GM23338 (cell line): ENCODE results near the gene NEK6. TPM values are rescaled to one million over a fixed set of nuclear protein-coding genes. Genes with fewer than 3 reads are reported as not detected.

Experiments used
- ATAC-seq: fragments of 200-7000 bp; cut with Tn5 transposase; 3 replicates; pipeline ENCODE4 v1.9.1; 2020
- DNase-seq: peaks from one replicate; pipeline ENCODE4 v3.0.0-alpha.2; 2015; ENCODE audit warnings: low spot score
- H2AFZ ChIP-seq: fragments of 200-600 bp; sonication (generic); 2 replicates; pipeline ENCODE4 v1.8.0; 2016; ENCODE audit warnings: antibody characterized with exemption, mild to moderate bottlenecking, moderate library complexity
- H3F3A ChIP-seq: fragments of 200-600 bp; sonication (generic); replicated peaks from 2 replicates; pipeline ENCODE4 v1.8.0; 2017; ENCODE audit warnings: antibody characterized with exemption, mixed run types, low read depth
- H3K27ac ChIP-seq: fragments of 200-600 bp; sonication (generic); 2 replicates; pipeline ENCODE4 v1.6.1; 2016; ENCODE audit warnings: low read depth
- H3K27me3 ChIP-seq: fragments of 200-600 bp; sonication (generic); 2 replicates; pipeline ENCODE4 v1.8.0; 2016; ENCODE audit warnings: mild to moderate bottlenecking, mixed run types, moderate library complexity; ENCODE audit not compliant: insufficient read depth
- H3K36me3 ChIP-seq: fragments of 200-600 bp; sonication (generic); 2 replicates; pipeline ENCODE4 v1.8.0; 2016; ENCODE audit warnings: mild to moderate bottlenecking; ENCODE audit not compliant: insufficient read depth
- H3K4me1 ChIP-seq: fragments of 200-600 bp; sonication (generic); 2 replicates; pipeline ENCODE4 v1.8.0; 2016; ENCODE audit warnings: mild to moderate bottlenecking, moderate library complexity; ENCODE audit not compliant: insufficient read depth
- H3K4me2 ChIP-seq: fragments of 200-600 bp; sonication (generic); 2 replicates; pipeline ENCODE4 v1.7.1; 2017; ENCODE audit warnings: mixed run types
- H3K4me3 ChIP-seq: fragments of 200-600 bp; sonication (generic); 2 replicates; pipeline ENCODE4 v1.6.1; 2016; ENCODE audit warnings: mixed run types
- H3K79me2 ChIP-seq: fragments of 200-600 bp; sonication (generic); replicated peaks from 2 replicates; pipeline ENCODE4 v1.8.0; 2017; ENCODE audit warnings: mild to moderate bottlenecking; ENCODE audit not compliant: insufficient read depth
- H3K9me2 ChIP-seq: fragments of 200-600 bp; sonication (generic); 2 replicates; pipeline ENCODE4 v1.8.0; 2017; ENCODE audit not compliant: insufficient read depth
- H4K20me1 ChIP-seq: fragments of 200-600 bp; sonication (generic); replicated peaks from 2 replicates; pipeline ENCODE4 v1.8.0; 2017; ENCODE audit warnings: mild to moderate bottlenecking; ENCODE audit not compliant: insufficient read depth
- H3K27ac Mint-ChIP-seq: 2 replicates; pipeline ENCODE4 v1.8.0; 2020; ENCODE audit warnings: inconsistent platforms, mild to moderate bottlenecking, moderate library complexity, mixed read lengths
- H3K27me3 Mint-ChIP-seq: 3 replicates; pipeline ENCODE4 v1.8.0; 2022; ENCODE audit warnings: low read depth, mild to moderate bottlenecking, moderate library complexity, mixed read lengths, inconsistent platforms; ENCODE audit not compliant: insufficient read depth, poor library complexity
- H3K36me3 Mint-ChIP-seq: 3 replicates; pipeline ENCODE4 v1.8.0; 2021; ENCODE audit warnings: low read depth, mild to moderate bottlenecking, inconsistent platforms, moderate library complexity, mixed read lengths
- H3K4me1 Mint-ChIP-seq: 3 replicates; pipeline ENCODE4 v1.8.0; 2020; ENCODE audit warnings: mild to moderate bottlenecking, inconsistent platforms, mixed read lengths
- H3K4me3 Mint-ChIP-seq: 3 replicates; pipeline ENCODE4 v1.8.0; 2021; ENCODE audit warnings: moderate library complexity, mild to moderate bottlenecking, inconsistent platforms, mixed read lengths
- H3K9me3 Mint-ChIP-seq: 3 replicates; pipeline ENCODE4 v1.8.0; 2020; ENCODE audit warnings: moderate library complexity, mild to moderate bottlenecking, inconsistent platforms, mixed read lengths
- CREB1 ChIP-seq: fragments of 250-450 bp; sonication (Bioruptor Pico); IDR thresholded peaks from 2 replicates; pipeline ENCODE4 v1.5.0; 2020; ENCODE audit warnings: low read depth, mild to moderate bottlenecking, moderate library complexity
- EZH2 ChIP-seq: fragments of 200-600 bp; sonication (generic); IDR thresholded peaks from one replicate; pipeline ENCODE4 v1.8.0; 2017; ENCODE audit warnings: antibody characterized with exemption, mild to moderate bottlenecking, low read depth; ENCODE audit not compliant: unreplicated experiment
- EZH2phosphoT487 ChIP-seq: fragments of 200-600 bp; sonication (generic); IDR thresholded peaks from one replicate; pipeline ENCODE4 v1.8.1; 2018; ENCODE audit warnings: antibody characterized with exemption; ENCODE audit not compliant: unreplicated experiment
- JUNB ChIP-seq: IDR thresholded peaks from one replicate; pipeline ENCODE4 v1.6.1; 2016; ENCODE audit warnings: antibody characterized with exemption; ENCODE audit not compliant: unreplicated experiment
- NANOG ChIP-seq: IDR thresholded peaks from 2 replicates; pipeline ENCODE4 v1.6.1; 2016; ENCODE audit warnings: antibody characterized with exemption, borderline replicate concordance
- POLR2AphosphoS5 ChIP-seq: IDR thresholded peaks from 2 replicates; pipeline ENCODE4 v1.6.1; 2016; ENCODE audit warnings: antibody characterized with exemption, low read depth
- STAT1 ChIP-seq: IDR thresholded peaks from one replicate; pipeline ENCODE4 v1.6.1; 2016; ENCODE audit warnings: antibody characterized with exemption; ENCODE audit not compliant: unreplicated experiment
- ZNF114 ChIP-seq: fragments of 250-450 bp; sonication (Bioruptor Pico); IDR thresholded peaks from 2 replicates; pipeline ENCODE4 v1.5.0; 2020; ENCODE audit warnings: mild to moderate bottlenecking, moderate library complexity
- ZNF331 ChIP-seq: fragments of 250-450 bp; sonication (Bioruptor Pico); IDR thresholded peaks from 2 replicates; pipeline ENCODE4 v1.5.0; 2020; ENCODE audit warnings: low read depth, mild to moderate bottlenecking, moderate library complexity
- polyA plus RNA-seq: library from polyadenylated mRNA; unstranded; fragments of >200 nt; fragmentation: Nextera tagmentation; extraction: Ambion mirVana; gene quantifications from 2 replicates; pipeline ENCODE4 v1.2.1, GENCODE V29; 2016
- total RNA-seq: library from RNA; depleted of rRNA; stranded (reverse); fragments of >200 nt; shearing (Covaris generic); gene quantifications from 2 replicates; pipeline ENCODE4 v1.2.3, GENCODE V29; 2014
- TF ChIP-seq, protein P1 (sequence below): fragments of 250-450 bp; sonication (Bioruptor Pico); IDR thresholded peaks from 2 replicates; pipeline ENCODE4 v1.5.0; 2020; ENCODE audit warnings: mild to moderate bottlenecking, moderate library complexity
- TF ChIP-seq, protein P2 (sequence below), 2 experiments: fragments of 200-600 bp in 1 of 2; sonication (generic) in 1 of 2; conservative IDR thresholded peaks; 2 replicates each; pipeline versions ENCODE4 v1.5.1 to v1.6.1; 2016 to 2017; ENCODE audit warnings: antibody characterized with exemption in 2 of 2, low read depth in 2 of 2, mild to moderate bottlenecking in 2 of 2, moderate library complexity in 1 of 2
- TF ChIP-seq, protein P3 (sequence below): IDR thresholded peaks from one replicate; pipeline ENCODE4 v1.6.1; 2018; ENCODE audit warnings: antibody characterized with exemption; ENCODE audit not compliant: unreplicated experiment
- TF ChIP-seq, protein P4 (sequence below): IDR thresholded peaks from 2 replicates; pipeline ENCODE4 v1.6.1; 2016; ENCODE audit warnings: antibody characterized with exemption

The NEK6 gene
- total and polyA plus RNA-seq, 2 experiments from 2014 or later, result 8.1 to 11.2 TPM

DNA sequence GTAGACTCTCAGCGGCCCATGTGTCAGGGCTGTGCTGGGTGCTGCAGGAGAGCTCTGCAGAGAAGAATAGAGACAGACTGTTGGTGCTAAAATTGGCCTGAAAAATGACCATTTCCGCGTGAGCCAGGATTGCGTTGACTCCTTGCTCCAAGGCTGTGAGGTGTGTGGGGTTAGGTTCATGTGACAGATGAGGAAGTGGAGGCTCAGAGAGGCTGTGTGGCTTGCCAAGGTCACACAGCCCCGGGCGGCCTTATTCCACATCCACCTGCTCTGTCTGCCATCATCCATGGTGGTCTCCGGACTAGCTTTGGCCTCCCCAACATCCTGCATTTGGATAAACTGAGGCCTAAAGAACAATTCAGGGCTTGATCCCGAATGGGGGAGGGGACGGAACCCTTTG is 15.2 kb downstream of the NEK6 start:
- no peak for DNase-seq
- TF ChIP-seq ZNF114 (no peak), NANOG (no peak), EZH2phosphoT487 (no peak), POLR2AphosphoS5 (no peak), STAT1 (no peak), JUNB (no peak), ZNF331 (CRISPR knock-in tag) (no peak), CREB1 (CRISPR knock-in tag) (no peak), EZH2 (no peak)
- TF ChIP-seq, protein P1, sequence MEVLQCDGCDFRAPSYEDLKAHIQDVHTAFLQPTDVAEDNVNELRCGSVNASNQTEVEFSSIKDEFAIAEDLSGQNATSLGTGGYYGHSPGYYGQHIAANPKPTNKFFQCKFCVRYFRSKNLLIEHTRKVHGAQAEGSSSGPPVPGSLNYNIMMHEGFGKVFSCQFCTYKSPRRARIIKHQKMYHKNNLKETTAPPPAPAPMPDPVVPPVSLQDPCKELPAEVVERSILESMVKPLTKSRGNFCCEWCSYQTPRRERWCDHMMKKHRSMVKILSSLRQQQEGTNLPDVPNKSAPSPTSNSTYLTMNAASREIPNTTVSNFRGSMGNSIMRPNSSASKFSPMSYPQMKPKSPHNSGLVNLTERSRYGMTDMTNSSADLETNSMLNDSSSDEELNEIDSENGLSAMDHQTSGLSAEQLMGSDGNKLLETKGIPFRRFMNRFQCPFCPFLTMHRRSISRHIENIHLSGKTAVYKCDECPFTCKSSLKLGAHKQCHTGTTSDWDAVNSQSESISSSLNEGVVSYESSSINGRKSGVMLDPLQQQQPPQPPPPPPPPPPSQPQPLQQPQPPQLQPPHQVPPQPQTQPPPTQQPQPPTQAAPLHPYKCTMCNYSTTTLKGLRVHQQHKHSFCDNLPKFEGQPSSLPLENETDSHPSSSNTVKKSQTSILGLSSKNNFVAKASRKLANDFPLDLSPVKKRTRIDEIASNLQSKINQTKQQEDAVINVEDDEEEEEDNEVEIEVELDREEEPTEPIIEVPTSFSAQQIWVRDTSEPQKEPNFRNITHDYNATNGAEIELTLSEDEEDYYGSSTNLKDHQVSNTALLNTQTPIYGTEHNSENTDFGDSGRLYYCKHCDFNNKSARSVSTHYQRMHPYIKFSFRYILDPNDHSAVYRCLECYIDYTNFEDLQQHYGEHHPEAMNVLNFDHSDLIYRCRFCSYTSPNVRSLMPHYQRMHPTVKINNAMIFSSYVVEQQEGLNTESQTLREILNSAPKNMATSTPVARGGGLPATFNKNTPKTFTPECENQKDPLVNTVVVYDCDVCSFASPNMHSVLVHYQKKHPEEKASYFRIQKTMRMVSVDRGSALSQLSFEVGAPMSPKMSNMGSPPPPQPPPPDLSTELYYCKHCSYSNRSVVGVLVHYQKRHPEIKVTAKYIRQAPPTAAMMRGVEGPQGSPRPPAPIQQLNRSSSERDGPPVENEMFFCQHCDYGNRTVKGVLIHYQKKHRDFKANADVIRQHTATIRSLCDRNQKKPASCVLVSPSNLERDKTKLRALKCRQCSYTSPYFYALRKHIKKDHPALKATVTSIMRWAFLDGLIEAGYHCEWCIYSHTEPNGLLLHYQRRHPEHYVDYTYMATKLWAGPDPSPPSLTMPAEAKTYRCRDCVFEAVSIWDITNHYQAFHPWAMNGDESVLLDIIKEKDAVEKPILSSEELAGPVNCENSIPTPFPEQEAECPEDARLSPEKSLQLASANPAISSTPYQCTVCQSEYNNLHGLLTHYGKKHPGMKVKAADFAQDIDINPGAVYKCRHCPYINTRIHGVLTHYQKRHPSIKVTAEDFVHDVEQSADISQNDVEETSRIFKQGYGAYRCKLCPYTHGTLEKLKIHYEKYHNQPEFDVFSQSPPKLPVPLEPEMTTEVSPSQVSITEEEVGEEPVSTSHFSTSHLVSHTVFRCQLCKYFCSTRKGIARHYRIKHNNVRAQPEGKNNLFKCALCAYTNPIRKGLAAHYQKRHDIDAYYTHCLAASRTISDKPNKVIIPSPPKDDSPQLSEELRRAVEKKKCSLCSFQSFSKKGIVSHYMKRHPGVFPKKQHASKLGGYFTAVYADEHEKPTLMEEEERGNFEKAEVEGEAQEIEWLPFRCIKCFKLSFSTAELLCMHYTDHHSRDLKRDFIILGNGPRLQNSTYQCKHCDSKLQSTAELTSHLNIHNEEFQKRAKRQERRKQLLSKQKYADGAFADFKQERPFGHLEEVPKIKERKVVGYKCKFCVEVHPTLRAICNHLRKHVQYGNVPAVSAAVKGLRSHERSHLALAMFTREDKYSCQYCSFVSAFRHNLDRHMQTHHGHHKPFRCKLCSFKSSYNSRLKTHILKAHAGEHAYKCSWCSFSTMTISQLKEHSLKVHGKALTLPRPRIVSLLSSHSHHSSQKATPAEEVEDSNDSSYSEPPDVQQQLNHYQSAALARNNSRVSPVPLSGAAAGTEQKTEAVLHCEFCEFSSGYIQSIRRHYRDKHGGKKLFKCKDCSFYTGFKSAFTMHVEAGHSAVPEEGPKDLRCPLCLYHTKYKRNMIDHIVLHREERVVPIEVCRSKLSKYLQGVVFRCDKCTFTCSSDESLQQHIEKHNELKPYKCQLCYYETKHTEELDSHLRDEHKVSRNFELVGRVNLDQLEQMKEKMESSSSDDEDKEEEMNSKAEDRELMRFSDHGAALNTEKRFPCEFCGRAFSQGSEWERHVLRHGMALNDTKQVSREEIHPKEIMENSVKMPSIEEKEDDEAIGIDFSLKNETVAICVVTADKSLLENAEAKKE (CRISPR knock-in tag), result no peak
- TF ChIP-seq, protein P2, sequence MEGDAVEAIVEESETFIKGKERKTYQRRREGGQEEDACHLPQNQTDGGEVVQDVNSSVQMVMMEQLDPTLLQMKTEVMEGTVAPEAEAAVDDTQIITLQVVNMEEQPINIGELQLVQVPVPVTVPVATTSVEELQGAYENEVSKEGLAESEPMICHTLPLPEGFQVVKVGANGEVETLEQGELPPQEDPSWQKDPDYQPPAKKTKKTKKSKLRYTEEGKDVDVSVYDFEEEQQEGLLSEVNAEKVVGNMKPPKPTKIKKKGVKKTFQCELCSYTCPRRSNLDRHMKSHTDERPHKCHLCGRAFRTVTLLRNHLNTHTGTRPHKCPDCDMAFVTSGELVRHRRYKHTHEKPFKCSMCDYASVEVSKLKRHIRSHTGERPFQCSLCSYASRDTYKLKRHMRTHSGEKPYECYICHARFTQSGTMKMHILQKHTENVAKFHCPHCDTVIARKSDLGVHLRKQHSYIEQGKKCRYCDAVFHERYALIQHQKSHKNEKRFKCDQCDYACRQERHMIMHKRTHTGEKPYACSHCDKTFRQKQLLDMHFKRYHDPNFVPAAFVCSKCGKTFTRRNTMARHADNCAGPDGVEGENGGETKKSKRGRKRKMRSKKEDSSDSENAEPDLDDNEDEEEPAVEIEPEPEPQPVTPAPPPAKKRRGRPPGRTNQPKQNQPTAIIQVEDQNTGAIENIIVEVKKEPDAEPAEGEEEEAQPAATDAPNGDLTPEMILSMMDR (conservative IDR thresholded peaks at IDR 0.05; ENCODE audit: low read depth in 2 of 2), result no peak
- TF ChIP-seq, protein P3, sequence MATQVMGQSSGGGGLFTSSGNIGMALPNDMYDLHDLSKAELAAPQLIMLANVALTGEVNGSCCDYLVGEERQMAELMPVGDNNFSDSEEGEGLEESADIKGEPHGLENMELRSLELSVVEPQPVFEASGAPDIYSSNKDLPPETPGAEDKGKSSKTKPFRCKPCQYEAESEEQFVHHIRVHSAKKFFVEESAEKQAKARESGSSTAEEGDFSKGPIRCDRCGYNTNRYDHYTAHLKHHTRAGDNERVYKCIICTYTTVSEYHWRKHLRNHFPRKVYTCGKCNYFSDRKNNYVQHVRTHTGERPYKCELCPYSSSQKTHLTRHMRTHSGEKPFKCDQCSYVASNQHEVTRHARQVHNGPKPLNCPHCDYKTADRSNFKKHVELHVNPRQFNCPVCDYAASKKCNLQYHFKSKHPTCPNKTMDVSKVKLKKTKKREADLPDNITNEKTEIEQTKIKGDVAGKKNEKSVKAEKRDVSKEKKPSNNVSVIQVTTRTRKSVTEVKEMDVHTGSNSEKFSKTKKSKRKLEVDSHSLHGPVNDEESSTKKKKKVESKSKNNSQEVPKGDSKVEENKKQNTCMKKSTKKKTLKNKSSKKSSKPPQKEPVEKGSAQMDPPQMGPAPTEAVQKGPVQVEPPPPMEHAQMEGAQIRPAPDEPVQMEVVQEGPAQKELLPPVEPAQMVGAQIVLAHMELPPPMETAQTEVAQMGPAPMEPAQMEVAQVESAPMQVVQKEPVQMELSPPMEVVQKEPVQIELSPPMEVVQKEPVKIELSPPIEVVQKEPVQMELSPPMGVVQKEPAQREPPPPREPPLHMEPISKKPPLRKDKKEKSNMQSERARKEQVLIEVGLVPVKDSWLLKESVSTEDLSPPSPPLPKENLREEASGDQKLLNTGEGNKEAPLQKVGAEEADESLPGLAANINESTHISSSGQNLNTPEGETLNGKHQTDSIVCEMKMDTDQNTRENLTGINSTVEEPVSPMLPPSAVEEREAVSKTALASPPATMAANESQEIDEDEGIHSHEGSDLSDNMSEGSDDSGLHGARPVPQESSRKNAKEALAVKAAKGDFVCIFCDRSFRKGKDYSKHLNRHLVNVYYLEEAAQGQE, result no peak
- TF ChIP-seq, protein P4, sequence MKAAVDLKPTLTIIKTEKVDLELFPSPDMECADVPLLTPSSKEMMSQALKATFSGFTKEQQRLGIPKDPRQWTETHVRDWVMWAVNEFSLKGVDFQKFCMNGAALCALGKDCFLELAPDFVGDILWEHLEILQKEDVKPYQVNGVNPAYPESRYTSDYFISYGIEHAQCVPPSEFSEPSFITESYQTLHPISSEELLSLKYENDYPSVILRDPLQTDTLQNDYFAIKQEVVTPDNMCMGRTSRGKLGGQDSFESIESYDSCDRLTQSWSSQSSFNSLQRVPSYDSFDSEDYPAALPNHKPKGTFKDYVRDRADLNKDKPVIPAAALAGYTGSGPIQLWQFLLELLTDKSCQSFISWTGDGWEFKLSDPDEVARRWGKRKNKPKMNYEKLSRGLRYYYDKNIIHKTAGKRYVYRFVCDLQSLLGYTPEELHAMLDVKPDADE, result no peak
- Histone ChIP-seq H3F3A (no peaks in the 10 kb centered on the region), H3K4me2 (no peak overlapping the region), H3K79me2 (peaks cover 8% of the 10 kb centered on the region), H3K4me3 (no peak overlapping the region), H2AFZ (no peak overlapping the region), H3K27me3 (no peaks in the 10 kb centered on the region), H3K27ac (no peak overlapping the region), H3K4me1 (no peaks in the 10 kb centered on the region), H3K36me3 (no peaks in the 10 kb centered on the region), H4K20me1 (peaks cover 5% of the 10 kb centered on the region; the same call in 1 of the 2 replicates), H3K9me2 (no peaks in the 10 kb centered on the region)
- peaks cover 20% of the 10 kb centered on the region for H3K4me1 Mint-ChIP-seq
- H3K36me3 Mint-ChIP-seq, result no peaks in the 10 kb centered on the region
- ATAC-seq, result no peak
- H3K27me3 Mint-ChIP-seq, result peaks cover 10% of the 10 kb centered on the region
- H3K9me3 Mint-ChIP-seq, result no peaks in the 10 kb centered on the region
- H3K4me3 Mint-ChIP-seq, result no peak overlapping the region
- H3K27ac Mint-ChIP-seq, result no peak overlapping the region
